ENCODE results near the gene SZT2.
"Not testable (repeated sequence)": the region's sequence is repeated elsewhere in the genome, so short reads cannot be mapped to it uniquely, and the experiment has no call there.

SZT2 gene

GRCh38 chr1:43392702-43393101, 3.0 kb downstream of the SZT2 start:
- DNase-seq = no peak

- no peak for DNase-seq
These were observed 5.8 kb downstream of the SZT2 start for GRCh38 chr1:43395523-43395922.

GRCh38 chr1:43396059-43396458, 6.4 kb downstream of the SZT2 start:
- no peak for DNase-seq

GRCh38 chr1:43398227-43398626, 8.5 kb downstream of the SZT2 start:
- peak; percentile 73 for DNase-seq

- not testable (repeated sequence) for DNase-seq
These were observed 10.7 kb downstream of the SZT2 start for GRCh38 chr1:43400441-43400840.

- peak; percentile 58 for DNase-seq
These were observed 12.6 kb downstream of the SZT2 start for GRCh38 chr1:43402089-43402865.

GRCh38 chr1:43404353-43404752, 14.7 kb downstream of the SZT2 start:
- DNase-seq = no peak

- peak; percentile 99 for DNase-seq
These were observed 15.6 kb downstream of the SZT2 start for GRCh38 chr1:43405219-43405875.

GRCh38 chr1:43405876-43406234, 16.2 kb downstream of the SZT2 start:
- DNase-seq = no peak

GRCh38 chr1:43410571-43410970, 20.9 kb downstream of the SZT2 start:
- DNase-seq = no peak

GRCh38 chr1:43413426-43413825, 23.7 kb downstream of the SZT2 start:
- not testable (repeated sequence) for DNase-seq

- peak; percentile 90 for DNase-seq
These were observed 25.0 kb downstream of the SZT2 start for GRCh38 chr1:43414634-43415223.

- no peak for DNase-seq
These were observed 26.2 kb downstream of the SZT2 start for GRCh38 chr1:43415901-43416300.

GRCh38 chr1:43418858-43419257, 29.2 kb downstream of the SZT2 start:
- DNase-seq = no peak

- DNase-seq = no peak
These were observed 30.1 kb downstream of the SZT2 start for GRCh38 chr1:43419627-43420425.

GRCh38 chr1:43420874-43421273, 31.2 kb downstream of the SZT2 start:
- no peak for DNase-seq

- no peak for DNase-seq
These were observed 31.7 kb downstream of the SZT2 start for GRCh38 chr1:43421396-43421795.

GRCh38 chr1:43421976-43422750, 32.5 kb downstream of the SZT2 start:
- DNase-seq = no peak

GRCh38 chr1:43422995-43423671, 33.4 kb downstream of the SZT2 start:
- no peak for DNase-seq

- peak; percentile 8 for DNase-seq
These were observed 34.2 kb downstream of the SZT2 start for GRCh38 chr1:43423672-43424550.

- no peak for DNase-seq
These were observed 35.3 kb downstream of the SZT2 start for GRCh38 chr1:43425045-43425444.

Measured in hematopoietic multipotent progenitor cell treated with erythropoietin and hydrocortisone succinate and interleukin-3 and kit ligand, for 6 days (in vitro differentiated cells).